ENCODE measurements around the gene FSTL4.
"Not testable (repeated sequence)": the region's sequence is repeated elsewhere in the genome, so short reads cannot be mapped to it uniquely, and the experiment has no call there.

Gene FSTL4

DNA sequence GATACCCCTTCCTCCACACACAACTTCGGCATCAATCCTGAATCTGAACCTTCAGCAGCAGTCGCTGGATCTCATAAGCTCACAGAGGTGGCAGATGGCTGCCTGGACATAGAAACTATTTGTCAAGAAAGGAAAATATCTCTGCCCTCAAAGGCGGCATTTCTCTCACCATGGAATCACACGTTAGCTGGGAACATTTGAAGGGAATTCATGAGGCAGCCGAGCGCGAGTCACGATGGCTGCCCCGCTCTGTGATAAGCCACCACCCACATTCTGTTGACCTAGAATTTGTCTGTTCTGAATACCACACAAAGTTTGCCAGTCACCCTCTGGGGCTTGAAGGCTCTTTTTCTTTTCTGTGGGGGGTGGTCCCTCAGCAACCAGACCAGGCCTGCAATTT lies 157.9 kb downstream of the FSTL4 start:
- DNase-seq (ENCODE audit: low read depth), result no peak

DNA sequence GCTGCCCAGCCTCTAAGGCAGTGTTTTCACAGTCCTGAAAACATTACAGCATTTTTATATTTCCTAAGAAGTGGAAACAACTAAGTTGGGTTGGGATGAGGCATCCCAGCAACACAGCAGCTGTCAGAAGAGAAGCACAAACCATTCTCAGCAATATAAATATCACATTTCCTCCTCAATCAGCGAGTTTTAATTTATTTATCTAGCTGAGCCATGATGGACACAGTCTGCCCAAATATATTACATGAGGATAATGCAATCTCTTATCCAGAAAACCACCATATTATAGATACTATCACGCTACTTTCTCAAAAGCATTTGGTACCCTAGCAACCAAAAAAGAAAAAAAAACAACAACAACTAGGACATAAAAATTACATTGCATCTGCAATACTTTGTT lies 158.5 kb downstream of the FSTL4 start:
- DNase-seq (ENCODE audit: low read depth), result no peak

DNA sequence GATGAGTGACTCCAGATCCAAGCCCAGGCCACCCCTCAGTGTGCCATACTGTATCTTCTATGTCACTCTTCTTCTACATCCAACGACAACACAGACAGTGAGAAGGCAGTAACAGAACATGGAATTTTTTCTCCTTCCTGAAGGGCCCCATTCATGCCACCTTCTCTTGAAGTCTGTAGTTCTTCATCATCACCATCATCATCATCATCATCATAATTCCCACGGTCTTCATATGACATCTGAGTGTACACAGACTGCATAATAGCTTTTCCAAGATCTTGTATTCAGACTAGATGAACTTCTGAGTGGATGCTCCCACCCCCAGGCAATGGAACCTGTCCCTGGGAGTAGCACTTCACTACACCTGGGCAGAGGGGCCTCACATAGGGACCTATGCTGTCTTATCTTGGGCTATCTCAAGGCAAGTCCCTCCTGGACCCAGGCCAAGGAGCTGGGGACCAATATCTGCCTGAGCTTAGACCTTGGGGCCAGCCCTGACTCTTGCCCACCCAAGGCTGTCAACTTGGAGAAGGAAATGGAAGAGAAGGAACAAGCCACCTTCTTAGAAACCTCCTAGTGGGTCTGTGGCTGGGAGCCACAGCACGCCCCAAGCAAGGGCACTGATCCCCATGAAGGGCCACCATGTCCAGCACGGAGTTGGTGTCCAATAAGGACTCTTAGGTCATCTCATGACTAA lies 159.1 kb downstream of the FSTL4 start:
- DNase-seq (ENCODE audit: low read depth), result no peak

DNA sequence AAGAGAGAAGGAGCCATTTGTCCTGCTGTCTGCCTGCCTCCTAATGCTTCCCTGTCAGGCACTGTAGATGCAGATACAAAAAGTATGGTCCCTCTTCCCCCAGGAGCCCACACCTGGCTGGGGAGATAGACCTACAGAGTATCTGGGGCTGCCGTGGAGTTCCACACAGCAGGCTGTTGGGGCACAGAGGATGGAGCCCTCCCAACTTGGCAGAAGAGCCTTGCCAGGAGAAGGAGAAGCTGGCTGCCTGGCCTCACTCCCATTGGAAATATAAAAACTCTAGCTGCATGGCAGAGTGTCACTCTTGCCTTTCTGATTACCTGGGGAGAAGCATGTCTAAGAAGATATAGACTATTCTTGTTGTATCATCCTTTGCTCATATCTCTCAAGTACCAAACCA lies 160.4 kb downstream of the FSTL4 start:
- DNase-seq (ENCODE audit: low read depth), result no peak

DNA sequence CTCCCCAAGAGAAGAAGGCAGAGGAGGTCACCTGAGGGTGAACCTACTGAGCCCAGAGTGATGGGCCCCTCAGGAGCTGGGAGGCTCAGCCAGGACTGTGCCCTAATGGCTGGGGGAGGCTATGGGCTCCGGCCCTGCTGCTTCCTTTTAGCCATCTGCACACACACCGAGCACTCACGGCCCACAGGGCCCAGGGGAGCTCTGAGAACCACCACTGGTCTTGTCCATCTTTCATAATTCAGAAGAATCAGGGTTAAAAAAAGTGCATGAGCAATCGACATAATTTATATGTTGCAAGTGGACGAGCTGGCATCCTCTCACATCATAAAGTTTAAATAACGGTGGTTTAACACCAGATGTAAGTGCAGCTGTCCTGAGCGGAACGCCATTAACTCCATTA lies 162.1 kb downstream of the FSTL4 start:
- no peak for DNase-seq (ENCODE audit: low read depth)

DNA sequence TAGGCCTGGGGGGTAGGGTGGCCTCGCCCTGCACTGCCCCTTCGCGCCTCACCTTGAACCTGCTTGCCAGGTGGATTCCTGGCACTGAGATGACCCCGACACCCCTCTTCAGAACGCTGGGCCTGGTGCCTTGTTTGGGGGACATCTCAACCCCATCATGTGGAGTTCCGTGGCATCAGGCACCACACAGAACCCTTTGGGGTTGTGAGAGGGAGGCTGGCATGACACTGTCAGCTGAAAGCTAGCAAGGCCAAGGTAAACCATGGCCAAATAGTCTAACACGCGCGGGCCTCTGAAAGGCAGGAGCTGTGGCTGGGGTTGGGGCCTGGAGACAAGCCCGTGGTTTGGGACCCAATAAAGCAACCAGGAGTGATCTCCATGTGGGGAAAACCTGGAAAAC lies 163.2 kb downstream of the FSTL4 start:
- DNase-seq (ENCODE audit: low read depth), result no peak

DNA sequence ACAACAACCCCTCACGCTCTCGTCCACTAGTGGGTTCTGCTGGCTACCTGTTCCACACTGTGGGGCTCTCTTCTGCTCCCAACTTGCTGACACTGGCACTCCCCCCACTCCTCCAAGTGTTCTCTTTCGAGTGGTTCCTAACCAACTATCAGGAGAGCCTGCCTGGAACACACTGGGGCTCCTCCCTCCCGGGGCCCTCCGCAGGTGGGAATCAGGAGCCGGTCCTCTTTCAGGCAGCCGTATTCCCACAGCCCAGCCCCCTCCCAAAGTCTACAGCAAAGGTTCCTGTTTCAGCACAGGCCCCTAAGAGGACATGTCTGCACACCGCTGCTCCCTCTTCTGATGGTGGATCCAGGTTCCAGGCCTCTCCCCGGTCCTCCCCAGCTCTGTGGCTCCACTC lies 165.9 kb downstream of the FSTL4 start:
- DNase-seq (ENCODE audit: low read depth), result no peak

DNA sequence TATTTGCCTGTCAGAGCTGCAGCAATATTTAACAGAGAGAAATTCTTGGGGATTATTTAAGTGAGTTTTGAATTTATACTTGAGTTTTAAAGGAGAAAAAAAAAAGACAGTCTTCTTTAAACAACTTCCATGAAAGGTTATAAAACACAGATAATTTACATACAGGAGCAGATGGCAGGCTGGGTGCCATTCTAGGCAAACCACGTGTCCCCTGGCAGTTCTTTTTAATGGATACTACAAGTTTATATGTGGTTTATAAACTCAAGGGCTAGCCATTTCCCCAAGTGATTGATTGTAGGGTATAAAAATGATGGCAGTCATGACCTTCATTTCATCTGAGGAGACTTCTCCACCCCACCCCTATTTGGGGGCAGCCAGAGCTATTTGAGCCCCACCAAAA lies 166.6 kb downstream of the FSTL4 start:
- DNase-seq (ENCODE audit: low read depth), result no peak

DNA sequence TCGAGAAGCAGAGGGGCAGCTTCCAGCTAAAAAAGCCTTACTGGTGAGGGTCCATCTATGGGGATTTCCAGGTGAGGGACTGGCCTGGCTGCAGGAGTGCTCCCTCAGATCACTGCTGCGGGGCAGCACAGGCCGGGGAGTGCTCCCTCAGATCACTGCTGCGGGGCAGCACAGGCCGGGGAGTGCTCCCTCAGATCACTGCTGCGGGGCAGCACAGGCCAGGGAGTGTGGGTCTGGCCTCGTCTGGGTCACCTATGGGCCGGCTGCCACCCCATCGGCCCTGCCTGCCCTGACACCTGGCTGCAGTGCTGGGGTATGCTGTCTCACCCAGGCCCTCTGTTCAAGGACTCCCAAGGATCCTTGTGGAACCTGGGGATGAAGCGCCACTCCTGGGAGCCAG lies 167.1 kb downstream of the FSTL4 start:
- DNase-seq (ENCODE audit: low read depth), result not testable (repeated sequence)

DNA sequence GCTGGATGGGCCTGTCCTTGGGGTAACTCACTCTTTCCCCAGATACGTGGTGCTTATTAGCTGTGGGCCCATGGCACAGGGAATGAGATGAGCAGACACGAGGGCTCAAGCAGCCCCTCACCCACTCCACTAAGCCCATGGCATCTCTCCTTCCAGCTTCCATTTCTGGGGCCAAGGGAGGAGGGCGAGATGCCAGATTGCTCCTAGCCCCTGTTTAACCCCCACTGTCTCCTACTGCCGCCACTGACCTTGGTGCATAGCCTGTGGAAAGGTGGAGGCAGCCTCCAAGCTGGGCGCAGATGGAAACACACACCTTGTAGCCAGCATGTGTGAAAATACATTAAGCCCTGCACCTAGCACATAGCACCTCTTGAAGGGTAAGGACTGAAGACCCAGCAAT lies 167.6 kb downstream of the FSTL4 start:
- DNase-seq (ENCODE audit: low read depth), result no peak

DNA sequence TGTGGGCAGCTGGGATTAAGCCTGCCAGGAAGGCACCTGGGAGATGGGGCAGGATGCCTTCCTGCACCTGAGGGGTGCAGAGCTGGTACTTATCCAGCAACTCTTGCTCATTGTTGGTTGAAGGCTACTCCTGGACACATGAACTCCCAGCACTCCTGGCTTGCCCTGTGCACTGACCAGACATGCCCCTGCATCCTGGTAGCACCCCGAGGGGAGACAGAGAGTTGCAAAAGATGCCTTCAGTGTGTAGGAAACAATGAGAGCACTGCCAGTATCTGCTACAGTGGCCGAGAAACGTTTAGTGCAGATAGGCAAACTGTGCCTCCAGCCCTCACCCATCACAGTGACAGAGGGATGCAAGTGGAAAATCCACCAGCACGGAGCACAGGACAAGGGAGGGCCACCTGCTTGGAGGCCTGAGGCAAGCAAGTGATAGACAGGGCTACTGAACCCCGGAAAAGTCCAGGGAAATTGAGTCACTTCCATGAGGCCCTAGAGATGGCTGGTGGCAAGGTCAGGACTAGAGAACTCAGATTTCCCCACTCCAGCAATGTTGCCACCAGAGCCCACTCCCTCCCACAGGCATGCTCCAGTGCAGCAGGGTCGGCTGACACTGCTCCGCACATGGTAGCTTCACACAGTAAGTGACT lies 171.1 kb downstream of the FSTL4 start:
- no peak for DNase-seq (ENCODE audit: low read depth)

DNA sequence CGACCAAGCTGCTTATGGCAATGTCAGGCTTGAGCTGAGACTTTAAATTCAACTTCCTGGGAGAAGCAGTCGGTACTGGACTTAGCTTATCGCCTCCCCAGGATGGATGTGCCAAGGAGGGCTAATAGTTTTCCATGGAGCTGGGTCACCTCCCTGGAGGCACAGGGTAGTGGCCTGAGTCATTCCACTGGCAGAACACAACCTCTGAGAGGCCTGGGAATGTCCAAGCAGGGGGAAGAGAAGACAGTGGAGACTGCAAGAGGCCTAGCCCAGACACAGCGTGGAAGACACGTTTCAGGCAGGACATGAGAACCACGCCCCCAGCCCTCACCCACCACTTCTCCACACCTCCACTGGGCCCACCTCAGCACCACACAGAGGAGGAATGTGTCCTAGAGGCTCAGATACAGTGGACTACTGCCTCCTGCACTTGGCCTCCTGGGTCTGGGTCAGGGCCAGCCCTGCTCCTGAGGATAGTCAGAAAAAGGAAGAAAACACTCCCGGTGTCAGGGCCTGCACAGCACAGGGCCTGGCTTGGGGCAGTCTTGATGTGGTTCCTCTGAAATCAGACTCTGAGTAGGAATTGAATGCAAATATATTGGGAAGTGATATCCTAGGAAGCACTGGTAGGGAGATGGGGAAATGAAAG lies 171.8 kb downstream of the FSTL4 start:
- no peak for DNase-seq (ENCODE audit: low read depth)

DNA sequence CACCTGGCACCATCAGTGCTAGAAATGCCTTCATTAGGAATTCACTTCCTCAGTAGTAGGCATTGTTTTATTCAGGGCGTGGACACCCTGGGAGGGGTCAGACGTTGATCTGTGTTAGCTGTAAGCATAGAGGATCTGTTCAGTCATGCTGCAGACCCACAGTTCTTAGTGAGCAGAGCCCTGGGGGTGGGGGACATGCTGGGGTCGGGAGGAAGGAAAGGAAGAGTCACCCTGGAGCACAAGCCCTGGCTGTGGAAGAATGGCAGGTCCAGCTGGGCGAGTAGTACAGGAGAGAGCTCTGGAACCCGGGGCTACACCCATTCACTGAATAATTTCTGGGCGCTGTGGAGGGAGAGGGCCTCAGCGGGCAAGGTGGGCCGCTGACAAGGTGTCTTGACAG lies 172.5 kb downstream of the FSTL4 start:
- no peak for DNase-seq (ENCODE audit: low read depth)

DNA sequence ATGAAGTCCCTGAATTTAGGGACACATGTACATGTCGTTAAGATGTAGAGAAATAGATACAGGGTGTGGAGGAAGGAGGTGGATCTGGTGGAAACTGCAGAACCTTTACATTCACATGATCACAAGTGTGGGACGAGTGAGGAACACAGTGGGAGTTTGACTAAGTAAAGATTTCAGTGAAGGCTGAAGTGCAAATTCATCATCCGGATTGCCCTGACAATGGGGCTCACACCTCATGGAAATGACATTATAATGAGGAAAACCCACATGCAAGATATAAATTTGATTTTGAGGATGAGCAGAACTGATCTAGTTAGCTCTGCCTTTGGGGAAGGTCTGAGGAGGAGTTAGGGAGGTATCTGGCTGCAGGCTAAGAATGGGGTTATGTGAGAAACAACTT lies 173.9 kb downstream of the FSTL4 start:
- DNase-seq (ENCODE audit: low read depth), result no peak

DNA sequence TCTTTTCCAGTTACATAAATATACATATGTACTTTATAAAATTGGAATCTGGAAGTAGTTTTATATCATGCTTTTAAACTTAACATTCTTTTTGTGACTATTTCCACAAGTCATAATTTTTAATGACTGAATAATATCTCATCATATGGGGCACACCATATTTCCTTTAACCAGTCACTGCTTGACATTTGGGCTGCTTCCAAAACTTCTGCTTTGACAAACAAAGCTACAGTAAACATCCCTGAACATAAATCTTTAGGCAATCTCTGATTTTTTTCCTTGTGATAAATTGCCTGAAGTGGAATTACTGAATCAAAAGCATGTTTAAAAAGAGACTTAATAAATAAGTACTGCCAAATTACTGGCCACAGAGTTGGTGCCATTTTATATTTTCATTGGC lies 178.0 kb downstream of the FSTL4 start:
- DNase-seq (ENCODE audit: low read depth), result no peak

DNA sequence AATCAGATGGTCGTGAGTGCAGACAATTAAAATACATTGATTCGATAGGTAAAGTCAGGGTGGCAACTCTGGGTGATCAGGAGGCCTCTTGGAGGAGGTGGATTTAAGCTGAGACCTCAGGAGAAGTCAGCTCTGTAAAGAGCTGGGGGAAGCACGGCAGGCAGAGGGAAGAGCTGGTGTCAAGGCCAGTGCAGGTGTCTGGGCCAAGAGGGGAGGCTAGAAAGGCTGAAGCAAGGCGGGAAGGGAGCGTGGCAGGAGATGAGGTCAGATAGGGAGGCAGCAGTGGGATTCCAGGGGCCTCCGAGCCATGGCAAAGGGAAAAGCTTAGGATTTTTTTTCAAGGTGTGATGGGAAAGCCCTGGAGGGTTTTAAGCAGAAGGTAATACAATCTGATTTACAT lies 178.7 kb downstream of the FSTL4 start:
- DNase-seq (ENCODE audit: low read depth), result no peak

DNA sequence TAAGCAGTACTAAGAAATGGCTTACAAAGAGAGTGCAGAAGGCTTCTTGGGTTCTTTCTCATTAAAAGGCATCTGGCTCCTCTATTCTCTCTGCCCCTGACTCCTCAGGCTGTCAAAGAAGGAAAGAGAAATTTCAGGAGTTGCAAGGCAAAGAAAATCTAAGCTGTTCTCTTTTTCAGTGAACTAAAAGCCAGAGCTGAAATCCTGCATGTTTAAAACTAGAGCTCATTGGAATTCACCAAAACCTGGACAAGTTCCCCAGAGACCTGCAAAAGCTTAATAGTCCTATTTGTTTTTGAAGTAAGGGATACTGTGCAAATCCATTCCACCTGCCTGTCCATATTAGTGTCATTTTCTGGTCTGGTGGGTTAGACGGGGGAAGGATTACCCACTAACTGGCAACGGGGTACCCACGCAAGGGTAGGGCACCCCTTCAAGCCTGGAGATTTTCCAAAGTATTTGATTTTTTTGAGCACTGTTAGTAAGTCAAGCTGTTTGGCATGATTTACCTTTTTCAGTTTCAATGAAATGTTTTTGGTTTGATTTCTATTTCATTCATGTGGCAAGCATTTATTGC lies 179.3 kb downstream of the FSTL4 start:
- DNase-seq (ENCODE audit: low read depth), result no peak

DNA sequence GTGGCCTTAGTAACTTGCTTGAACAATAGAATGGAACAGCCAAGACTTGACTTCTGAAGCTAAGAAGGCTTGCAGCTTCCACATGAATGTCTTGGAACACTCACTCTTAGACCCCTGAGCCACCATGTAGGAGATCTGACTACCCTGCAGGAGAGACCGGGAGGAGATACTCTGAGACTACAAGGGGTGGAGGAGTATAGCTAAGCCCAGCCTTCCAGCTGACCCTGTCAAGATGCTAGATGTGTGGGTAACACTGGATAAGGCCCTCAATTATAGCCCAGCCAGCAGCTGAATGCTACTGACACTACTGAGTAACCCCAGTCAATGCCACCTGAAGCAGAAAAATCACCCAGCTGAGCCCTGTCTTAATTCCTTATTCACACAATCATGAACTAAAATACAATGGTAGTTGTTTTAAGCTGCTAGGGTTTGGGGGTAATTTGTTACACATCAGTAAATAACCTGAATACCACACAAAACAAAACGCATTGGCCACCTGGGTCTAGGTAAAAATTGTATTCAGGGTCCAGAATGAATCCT lies 180.9 kb downstream of the FSTL4 start:
- no peak for DNase-seq (ENCODE audit: low read depth)

DNA sequence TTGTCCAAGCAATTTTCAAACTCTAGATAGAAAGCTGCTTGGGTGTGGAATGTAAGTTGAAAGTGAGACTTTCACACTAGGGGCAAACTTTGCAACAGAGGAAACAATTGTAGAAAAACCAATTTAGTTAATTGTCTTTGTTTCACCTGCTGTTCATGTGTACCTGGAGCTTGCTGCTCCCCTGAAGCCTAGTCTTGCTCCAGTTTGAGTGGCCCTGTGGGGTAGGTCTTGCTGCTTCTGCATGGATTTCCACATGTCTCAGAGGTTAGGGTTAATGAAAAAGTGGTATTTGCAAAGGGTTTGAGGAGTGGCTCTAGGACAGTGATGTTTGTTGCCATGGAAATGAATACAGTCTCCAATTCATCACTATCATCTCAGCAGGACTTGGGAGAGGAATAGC lies 182.2 kb downstream of the FSTL4 start:
- no peak for DNase-seq (ENCODE audit: low read depth)

DNA sequence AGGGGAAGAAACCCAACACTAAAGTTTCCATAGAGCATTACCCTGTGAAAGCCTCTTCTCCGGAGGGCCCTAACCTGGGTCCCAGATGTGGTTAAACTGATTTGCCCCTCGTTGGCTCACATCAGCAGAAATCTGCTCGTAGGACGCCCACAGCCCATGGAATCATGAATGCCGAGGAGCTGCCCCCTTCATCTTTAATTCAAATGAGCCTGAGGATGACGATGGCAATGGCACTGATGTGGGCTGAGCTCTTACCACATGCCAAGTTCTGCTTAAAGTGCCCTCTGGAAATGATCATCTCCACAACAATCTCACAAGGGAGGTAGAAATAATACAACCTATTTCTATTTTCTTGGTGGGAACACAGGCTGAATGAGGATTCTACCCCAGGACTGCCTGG lies 183.3 kb downstream of the FSTL4 start:
- no peak for DNase-seq (ENCODE audit: low read depth)

DNA sequence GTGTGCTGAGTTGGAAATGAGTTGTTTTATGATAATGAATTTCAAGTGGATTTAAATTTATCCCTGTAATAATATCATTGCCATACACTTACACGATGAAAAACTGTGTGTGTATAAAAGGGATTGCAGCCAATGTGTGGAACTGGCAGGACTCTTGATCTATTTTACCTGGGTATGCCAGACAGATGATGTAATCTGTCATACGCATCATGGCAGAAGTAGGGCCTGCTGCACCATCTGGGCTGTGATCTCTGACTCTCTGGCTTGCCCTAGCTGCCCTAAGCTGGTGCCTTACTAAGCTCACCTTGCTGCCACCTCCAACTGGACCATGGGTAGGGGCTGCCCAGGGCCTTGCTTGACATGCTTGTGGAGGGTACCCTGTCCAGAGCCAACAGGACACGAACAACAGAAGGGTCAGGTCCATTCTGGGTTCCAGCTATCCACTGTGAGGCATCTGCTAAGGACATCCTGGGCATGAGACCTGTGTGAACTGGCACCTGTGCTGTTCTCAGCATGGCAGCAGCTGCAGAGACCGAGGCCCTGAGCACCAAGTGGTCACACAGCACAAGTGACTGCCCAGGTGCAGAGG lies 184.2 kb downstream of the FSTL4 start:
- no peak for DNase-seq (ENCODE audit: low read depth)

DNA sequence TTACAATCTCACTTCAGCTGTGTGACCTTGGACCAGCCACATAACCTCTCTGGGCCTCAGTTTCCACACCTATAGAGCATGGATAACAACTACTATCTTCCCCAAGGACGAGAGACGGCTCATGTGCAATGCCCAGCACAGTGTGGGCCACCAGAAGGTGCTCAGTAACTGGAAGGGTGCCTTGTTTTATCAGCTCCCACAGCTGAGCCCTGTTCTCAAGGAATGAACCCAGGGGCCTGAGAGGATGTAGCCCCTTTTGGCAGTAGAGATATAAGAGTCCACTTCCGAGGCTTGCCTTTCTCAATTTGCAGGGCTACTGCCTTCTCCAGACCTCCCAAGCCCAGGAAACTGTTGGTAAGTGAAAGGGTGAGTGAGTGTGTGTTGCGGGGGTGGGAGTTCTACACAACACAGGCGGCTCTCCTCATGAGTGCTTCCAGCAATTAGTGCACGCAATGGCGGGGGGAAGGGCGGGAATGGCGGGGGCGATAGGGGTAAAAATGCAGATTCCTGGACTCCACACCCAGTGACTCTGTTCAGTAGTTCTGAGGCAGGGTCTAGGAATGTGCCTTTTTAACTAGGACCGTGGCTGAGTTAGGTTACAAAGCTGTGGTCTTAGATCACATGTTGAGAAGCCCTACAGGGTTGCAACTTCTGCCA lies 185.1 kb downstream of the FSTL4 start:
- DNase-seq (ENCODE audit: low read depth), result no peak
